Stimulated activated naive B cell treated with anti-CD40 and anti-IgM and Interleukin-4, amounts not matched to agents 10 μg/mL and 1 μg/mL and 100 μg/mL, for 72 hours (primary cell): ENCODE measurements around the gene CACNG4.

ENCODE experiments used
- ATAC-seq, 2 donors: fragments of 150-1000 bp; cut with Tn5 transposase; replicated peaks; 2 replicates each; pipeline ENCODE4 v1.10.0; 2021; ENCODE audit warnings: moderate library complexity in 1 of 2
- DNase-seq: peaks from one replicate; pipeline ENCODE4 v3.0.0; 2021
- H3K27ac Mint-ChIP-seq: one replicate; pipeline ENCODE4 v1.8.0; 2022; ENCODE audit warnings: mild to moderate bottlenecking, mixed read lengths
- H3K27me3 Mint-ChIP-seq, 2 donors: one replicate each; pipeline ENCODE4 v1.8.0; 2022; ENCODE audit warnings: mixed read lengths in 2 of 2
- H3K36me3 Mint-ChIP-seq, 2 donors: one replicate each; pipeline ENCODE4 v1.8.0; 2022; ENCODE audit warnings: mixed read lengths in 2 of 2, mild to moderate bottlenecking in 1 of 2
- H3K4me1 Mint-ChIP-seq, 2 donors: one replicate each; pipeline ENCODE4 v1.8.0; 2022; ENCODE audit warnings: mixed read lengths in 2 of 2, mild to moderate bottlenecking in 1 of 2
- H3K4me3 Mint-ChIP-seq, 2 donors: one replicate each; pipeline ENCODE4 v1.8.0; 2022; ENCODE audit warnings: mild to moderate bottlenecking in 2 of 2, mixed read lengths in 2 of 2, moderate library complexity in 1 of 2
- H3K9me3 Mint-ChIP-seq, 2 donors: one replicate each; pipeline ENCODE4 v1.8.0; 2022; ENCODE audit warnings: mixed read lengths in 2 of 2, mild to moderate bottlenecking in 1 of 2

The CACNG4 gene

DNA sequence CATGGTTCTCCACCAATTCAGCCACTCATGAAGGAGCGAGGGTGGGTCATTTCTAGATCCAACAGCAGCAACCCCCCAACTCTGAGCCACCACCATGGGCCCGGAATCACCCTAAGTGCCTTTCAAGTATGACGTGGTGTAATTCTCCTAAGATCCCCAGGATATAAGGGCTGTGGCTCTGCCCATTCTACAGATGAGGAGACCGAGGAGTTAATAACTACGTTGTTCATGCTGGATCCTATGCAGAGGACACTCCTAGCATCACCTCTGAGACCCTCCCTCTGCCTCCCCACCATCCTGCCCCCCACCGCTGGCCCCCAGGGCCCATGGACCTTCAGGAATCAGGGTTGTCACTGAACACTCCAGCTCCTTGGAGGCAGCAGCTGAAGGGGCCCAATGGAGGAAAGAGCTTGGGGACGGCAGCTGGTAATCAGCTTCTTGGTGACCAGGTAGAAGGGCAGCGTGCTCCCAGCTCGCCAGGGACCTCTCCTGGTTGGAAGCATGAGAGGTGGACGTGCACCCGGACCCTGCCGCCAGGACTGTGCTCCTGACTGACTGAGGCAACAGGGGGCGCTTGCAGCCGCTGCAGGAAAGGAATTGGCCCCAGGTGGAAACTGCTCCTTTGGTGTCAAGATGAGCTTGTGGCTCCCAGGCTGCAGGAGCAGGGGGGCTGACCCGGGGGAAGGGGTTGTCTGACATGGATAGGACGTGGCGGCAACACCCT lies 51.7 kb downstream of the CACNG4 start:
- Mint-ChIP-seq H3K9me3 (no peaks in the 10 kb centered on the region), H3K4me1 (no peaks in the 10 kb centered on the region), H3K27ac (no peak overlapping the region), H3K27me3 (peaks cover 7 to 11% of the 10 kb centered on the region in 2 donors), H3K36me3 (no peaks in the 10 kb centered on the region), H3K4me3 (no peak overlapping the region)
- ATAC-seq (no peak), DNase-seq (no peak)

DNA sequence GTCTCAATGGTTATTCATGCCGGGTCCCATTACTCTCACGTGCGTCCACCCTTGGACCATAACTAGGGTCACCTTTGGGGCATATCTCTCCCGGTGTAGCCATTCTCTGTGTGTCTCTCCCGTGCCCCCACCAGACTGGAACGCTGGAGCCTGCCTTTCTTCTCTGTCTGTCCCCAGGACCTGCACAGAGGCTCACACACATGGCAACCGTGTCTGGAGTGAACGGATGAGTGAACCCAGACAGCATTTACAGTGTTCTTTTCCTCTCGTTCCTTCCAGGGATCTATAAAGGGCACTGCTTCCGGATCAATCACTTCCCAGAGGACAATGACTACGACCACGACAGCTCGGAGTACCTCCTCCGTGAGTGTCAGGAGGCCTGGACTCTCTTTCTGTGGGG lies 53.4 kb downstream of the CACNG4 start:
- Mint-ChIP-seq H3K27ac (no peak overlapping the region), H3K4me1 (no peaks in the 10 kb centered on the region), H3K36me3 (no peaks in the 10 kb centered on the region), H3K9me3 (no peaks in the 10 kb centered on the region), H3K27me3 (peaks cover 4 to 10% of the 10 kb centered on the region in 2 donors), H3K4me3 (no peak overlapping the region)
- ATAC-seq (no peak), DNase-seq (no peak)

DNA sequence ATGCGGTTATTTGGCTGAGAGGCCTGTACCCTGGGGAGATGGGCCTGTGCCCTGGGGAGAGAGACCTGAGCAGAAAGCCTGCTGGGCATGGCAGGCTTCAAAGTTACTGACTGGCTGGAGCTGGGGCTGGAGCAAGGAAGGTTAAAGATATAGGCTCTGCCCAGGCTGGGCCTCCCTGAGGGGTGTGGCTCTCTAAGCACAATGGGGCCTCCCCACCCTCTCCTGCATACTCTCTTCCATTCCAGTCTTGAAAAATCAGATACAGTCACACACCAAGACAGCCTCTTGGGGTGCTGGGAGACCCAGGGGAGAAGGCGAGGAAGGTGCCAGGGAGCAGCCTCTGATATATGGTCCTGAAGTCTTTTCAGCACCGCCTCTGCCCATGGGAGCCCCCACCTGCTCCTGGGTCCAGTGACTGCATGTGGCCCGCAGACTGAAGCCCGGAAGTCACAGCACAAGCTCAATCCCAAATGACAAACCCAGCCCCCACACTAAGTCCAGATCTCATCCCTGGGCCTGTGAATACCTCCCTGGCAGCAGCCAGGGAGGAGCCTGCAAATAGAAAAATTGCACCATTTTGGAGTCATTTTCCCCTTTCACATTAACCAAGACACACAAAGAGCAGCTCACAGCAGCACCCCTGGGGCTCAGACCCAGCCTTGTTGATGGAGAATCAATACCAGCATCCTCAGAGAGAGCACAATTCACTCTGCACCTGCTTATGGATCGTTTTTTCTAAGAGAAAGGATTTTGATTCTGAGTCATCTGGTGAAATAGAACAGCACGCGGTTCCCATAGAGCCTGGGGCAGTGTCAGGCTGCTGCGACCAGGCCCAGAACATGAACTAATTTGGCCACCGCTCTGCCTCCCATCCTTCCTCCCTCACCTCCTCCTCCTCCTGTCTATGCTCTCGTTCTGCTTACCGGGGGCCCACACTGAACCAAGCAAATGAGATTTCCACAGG lies 54.2 kb downstream of the CACNG4 start:
- H3K4me3 Mint-ChIP-seq = no peak overlapping the region
- DNase-seq (no peak), ATAC-seq (no peak)
- no peaks in the 10 kb centered on the region for H3K4me1 Mint-ChIP-seq
- H3K36me3 Mint-ChIP-seq = no peaks in the 10 kb centered on the region
- H3K27me3 Mint-ChIP-seq = peaks cover 4 to 6% of the 10 kb centered on the region in 2 donors
- no peaks in the 10 kb centered on the region for H3K9me3 Mint-ChIP-seq
- no peak overlapping the region for H3K27ac Mint-ChIP-seq

DNA sequence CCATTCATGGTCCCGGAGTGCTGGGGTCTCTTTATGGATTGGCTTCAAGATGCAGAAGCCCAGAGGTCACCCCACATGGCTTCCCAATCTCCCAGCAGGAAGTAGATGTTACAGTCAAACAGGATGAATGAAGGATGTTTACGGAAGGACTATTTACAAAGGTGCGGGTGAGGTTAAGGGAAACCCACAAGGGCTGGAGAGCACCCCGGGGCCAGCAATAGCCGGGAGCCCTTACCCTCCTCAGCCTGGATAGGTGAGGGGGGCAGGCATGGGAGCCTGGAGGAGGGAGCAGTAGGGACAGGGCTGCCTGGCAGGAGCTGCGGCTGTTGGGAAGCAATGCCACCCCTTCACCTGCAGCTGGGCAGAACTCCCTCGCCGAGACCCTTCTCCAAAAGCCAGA lies 55.3 kb downstream of the CACNG4 start:
- no peaks in the 10 kb centered on the region for H3K4me1 Mint-ChIP-seq
- DNase-seq (no peak), ATAC-seq (no peak)
- no peaks in the 10 kb centered on the region for H3K9me3 Mint-ChIP-seq
- peaks cover 3 to 4% of the 10 kb centered on the region in 2 donors for H3K27me3 Mint-ChIP-seq
- no peaks in the 10 kb centered on the region for H3K36me3 Mint-ChIP-seq
- no peak overlapping the region for H3K4me3 Mint-ChIP-seq
- no peak overlapping the region for H3K27ac Mint-ChIP-seq

DNA sequence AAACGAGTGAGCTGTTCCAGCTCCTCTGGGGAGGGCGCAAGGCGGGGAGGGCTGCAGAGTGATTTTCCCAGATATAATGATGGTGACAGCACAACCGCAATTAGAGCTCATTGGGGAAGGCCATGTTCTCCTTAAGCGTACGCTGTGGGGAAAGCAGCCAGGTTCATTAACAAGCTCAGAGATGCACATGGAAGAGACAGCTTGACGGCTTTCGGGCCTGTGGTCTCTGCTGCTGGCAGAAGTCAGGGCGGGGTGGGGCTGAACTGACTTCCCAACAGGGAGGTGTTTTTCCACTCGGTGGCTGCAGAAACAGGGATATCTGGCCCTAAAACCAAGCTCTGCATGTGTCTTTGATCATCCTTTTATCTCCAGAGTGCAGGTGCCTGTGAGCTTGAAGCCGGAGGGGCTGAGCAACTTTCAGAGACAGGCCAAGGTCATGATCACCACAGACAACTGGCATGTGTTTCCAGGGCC lies 55.8 kb downstream of the CACNG4 start:
- H3K27me3 Mint-ChIP-seq = peaks cover 0 to 4% of the 10 kb centered on the region in 2 donors
- H3K36me3 Mint-ChIP-seq = no peaks in the 10 kb centered on the region
- no peak for DNase-seq
- H3K4me1 Mint-ChIP-seq = no peaks in the 10 kb centered on the region
- no peaks in the 10 kb centered on the region for H3K9me3 Mint-ChIP-seq
- no peak for ATAC-seq
- H3K27ac Mint-ChIP-seq = no peak overlapping the region
- no peak overlapping the region for H3K4me3 Mint-ChIP-seq

DNA sequence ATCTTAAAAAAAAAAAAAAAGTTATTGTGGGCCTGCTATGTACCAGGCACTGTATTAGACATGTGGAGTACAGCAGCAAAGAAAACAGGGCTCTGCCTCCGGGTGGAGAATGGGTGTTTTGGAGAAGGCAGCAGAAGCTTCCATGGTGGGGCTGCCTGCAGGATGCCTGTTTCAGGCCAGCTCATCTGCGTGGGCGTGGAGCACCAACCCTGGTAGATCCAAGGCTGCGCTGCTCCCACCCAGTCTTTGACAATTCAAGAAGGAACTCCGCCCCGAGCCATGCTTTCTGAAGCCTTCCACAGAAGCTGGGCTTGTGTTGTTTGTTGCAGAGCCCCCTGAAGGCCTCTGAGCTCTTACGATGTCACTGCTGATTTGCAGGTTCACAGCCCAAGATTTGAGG lies 56.7 kb downstream of the CACNG4 start:
- H3K36me3 Mint-ChIP-seq = no peaks in the 10 kb centered on the region
- no peak for ATAC-seq
- H3K4me3 Mint-ChIP-seq = no peak overlapping the region
- H3K27me3 Mint-ChIP-seq = peaks cover 0 to 4% of the 10 kb centered on the region in 2 donors
- H3K4me1 Mint-ChIP-seq = no peaks in the 10 kb centered on the region
- H3K27ac Mint-ChIP-seq = no peak overlapping the region
- no peak for DNase-seq
- no peaks in the 10 kb centered on the region for H3K9me3 Mint-ChIP-seq

DNA sequence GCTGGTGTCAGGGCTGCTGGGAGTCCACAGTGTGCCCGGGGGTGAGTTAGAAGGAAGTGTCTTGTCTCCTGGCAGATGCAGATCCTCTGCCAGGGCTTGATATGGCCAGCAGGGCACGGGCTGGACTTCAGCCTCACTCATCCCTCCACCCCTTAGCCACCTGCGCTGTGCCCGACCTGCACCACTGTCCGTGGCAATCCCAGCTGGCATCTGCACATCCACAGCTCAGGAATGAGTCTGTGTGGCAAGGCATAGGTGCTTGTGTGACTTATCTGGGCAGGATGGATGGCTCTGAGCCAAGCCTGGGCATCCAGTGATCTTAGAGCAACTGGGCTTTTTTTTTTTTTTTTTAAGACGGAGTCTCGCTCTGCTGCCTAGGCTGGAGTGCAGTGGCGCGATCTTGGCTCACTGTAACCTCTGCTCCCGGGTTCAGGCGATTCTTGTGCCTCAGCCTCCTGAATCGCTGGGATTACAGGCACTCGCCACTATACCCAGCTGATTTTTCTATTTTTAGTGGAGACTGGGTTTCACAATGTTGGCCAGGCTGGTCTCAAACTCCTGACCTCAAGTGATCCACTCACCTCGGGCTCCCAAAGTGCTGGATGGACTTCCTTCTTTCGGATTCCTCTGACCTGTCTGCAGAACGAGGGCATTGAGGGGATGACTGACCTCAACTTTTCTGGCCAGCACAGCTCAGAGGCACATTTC lies 57.4 kb downstream of the CACNG4 start:
- Mint-ChIP-seq H3K4me1 (no peaks in the 10 kb centered on the region), H3K4me3 (no peak overlapping the region), H3K9me3 (no peaks in the 10 kb centered on the region), H3K27me3 (peaks cover 0 to 4% of the 10 kb centered on the region in 2 donors), H3K27ac (no peak overlapping the region), H3K36me3 (no peaks in the 10 kb centered on the region)
- no peak for DNase-seq
- ATAC-seq = no peak

DNA sequence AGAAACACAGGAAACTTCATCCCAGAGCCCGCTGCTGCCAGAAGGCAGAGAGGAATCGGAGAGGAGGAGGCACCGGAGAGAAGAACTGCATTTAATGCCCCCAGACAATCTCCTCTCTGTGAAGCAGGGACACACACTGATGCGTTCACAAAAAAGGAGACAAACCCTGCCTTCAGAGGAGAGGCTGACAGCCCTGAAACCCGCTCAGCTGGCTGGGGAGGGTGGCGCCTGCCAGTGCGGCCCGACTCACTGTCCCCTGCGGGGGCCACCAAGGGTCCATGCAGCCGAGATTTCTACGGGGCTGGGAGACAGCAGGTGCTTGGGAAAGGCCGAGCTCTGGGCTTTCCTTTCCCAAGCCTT lies 57.9 kb downstream of the CACNG4 start:
- Mint-ChIP-seq H3K4me1 (no peaks in the 10 kb centered on the region), H3K27ac (no peak overlapping the region), H3K9me3 (no peaks in the 10 kb centered on the region), H3K36me3 (no peaks in the 10 kb centered on the region), H3K27me3 (peaks cover 0 to under 1% of the 10 kb centered on the region in 2 donors), H3K4me3 (no peak overlapping the region)
- ATAC-seq (no peak), DNase-seq (no peak)

DNA sequence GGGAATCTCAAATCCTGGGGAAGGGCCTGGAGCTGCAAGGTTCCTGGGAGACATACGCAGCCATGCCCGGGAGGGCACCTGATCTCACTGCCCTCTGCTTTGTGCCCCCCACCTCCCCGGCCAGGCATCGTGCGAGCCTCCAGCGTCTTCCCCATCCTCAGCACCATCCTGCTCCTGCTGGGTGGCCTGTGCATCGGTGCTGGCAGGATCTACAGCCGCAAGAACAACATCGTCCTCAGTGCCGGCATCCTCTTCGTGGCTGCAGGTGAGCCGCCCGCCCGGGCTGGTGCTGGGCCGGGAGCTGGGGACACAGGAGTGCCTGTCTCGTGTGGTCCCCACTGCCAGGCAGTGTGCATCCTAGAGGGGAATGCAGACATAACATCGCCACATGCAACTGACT lies 60.2 kb downstream of the CACNG4 start:
- Mint-ChIP-seq H3K27ac (no peak overlapping the region), H3K27me3 (no peaks in the 10 kb centered on the region), H3K36me3 (no peaks in the 10 kb centered on the region), H3K4me1 (no peaks in the 10 kb centered on the region), H3K9me3 (no peaks in the 10 kb centered on the region), H3K4me3 (no peak overlapping the region)
- no peak for DNase-seq
- no peak for ATAC-seq

DNA sequence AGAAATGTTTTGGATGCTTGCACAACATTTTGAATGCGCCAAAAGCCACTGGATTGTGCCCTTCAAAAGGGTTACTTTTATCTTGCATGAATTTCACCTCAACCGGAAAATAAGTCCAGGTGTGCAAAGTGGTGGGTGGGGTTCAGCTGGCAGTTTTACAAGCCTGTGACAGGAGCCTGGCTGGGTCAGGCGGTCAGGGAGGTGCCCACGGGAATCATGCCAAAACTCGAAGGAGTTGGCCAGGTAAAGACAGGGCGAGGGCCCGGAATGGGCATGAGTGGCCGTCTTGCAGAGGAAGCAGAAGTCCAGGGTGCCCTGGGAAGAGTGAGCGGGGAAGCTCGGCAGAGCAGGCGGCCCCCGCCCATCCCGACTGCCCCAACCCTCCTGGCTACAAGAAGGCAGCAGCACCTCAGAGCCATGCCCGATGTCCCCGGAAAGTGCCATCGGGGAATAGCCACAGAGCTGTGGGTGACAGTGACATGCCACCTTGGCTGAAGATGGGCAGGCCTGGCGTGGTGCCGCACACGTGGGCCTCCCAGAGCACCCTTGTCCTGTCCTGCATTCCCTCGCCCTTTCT lies 60.8 kb downstream of the CACNG4 start:
- Mint-ChIP-seq H3K4me3 (no peak overlapping the region), H3K4me1 (no peaks in the 10 kb centered on the region), H3K9me3 (no peaks in the 10 kb centered on the region), H3K36me3 (no peaks in the 10 kb centered on the region), H3K27me3 (no peaks in the 10 kb centered on the region), H3K27ac (no peak overlapping the region)
- ATAC-seq = no peak
- DNase-seq = no peak

DNA sequence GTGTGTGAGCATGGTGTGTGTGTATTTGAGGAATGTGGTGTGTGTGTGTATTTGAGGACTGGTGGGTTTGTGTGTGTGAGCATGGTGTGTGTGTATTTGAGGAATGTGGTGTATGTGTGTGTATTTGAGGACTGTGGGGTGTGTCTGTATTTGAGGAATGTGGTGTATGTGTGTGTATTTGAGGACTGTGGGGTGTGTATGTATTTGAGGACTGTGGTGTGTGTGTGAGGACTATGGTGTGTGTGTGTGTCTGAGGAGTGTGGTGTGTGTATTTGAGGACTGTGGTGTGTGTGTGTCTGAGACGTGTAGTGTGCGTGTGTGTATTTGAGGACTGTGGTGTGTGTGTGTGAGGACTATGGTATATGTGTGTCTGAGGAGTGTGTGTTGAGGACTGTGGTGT lies 61.8 kb downstream of the CACNG4 start:
- DNase-seq (no peak), ATAC-seq (no peak)
- H3K4me3 Mint-ChIP-seq = no peak overlapping the region
- H3K9me3 Mint-ChIP-seq = no peaks in the 10 kb centered on the region
- no peaks in the 10 kb centered on the region for H3K4me1 Mint-ChIP-seq
- no peak overlapping the region for H3K27ac Mint-ChIP-seq
- no peaks in the 10 kb centered on the region for H3K27me3 Mint-ChIP-seq
- no peaks in the 10 kb centered on the region for H3K36me3 Mint-ChIP-seq

DNA sequence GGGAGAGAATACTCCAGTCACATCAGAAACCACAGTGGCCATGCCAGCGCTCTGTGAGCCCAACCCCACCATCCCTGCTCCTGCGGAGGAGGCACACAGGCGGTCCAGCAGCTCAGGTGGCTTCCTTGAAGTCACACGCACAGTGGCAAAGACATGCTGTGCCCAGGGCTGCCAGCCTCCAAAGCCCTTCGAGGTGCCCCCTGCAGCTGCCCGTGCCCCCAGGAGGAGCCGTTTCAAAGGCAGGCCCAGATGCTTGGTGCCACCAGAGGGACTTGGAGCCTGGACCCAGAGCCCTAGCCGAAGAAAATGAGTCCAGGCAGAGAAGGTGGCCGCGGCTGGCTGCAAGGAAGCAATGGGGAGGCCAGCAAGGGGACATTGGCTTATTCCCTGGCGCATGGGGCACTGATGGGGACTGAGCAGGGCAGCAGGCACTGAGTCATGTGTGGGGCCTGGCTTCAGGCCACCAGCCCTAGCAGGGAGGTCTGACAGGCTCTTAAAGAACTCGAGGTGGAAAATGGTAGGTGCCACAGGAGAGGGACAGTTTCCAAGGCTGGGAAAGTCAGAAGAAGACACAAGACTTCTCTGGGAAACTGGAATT lies 62.6 kb downstream of the CACNG4 start:
- no peak overlapping the region for H3K4me3 Mint-ChIP-seq
- no peaks in the 10 kb centered on the region for H3K36me3 Mint-ChIP-seq
- no peak overlapping the region for H3K27ac Mint-ChIP-seq
- no peaks in the 10 kb centered on the region for H3K9me3 Mint-ChIP-seq
- ATAC-seq (no peak), DNase-seq (no peak)
- no peaks in the 10 kb centered on the region for H3K4me1 Mint-ChIP-seq
- H3K27me3 Mint-ChIP-seq = no peaks in the 10 kb centered on the region

DNA sequence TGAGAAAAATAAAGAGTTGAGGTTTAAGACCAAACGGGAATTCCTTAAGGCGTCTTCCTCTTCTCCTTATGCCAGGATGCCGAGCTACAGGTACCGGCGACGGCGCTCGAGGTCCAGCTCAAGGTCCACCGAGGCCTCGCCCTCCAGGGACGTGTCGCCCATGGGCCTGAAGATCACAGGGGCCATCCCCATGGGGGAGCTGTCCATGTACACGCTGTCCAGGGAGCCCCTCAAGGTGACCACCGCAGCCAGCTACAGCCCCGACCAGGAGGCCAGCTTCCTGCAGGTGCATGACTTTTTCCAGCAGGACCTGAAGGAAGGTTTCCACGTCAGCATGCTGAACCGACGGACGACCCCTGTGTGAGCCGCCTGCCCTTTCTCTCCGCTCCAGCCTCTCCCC lies 66.1 kb downstream of the CACNG4 start:
- Mint-ChIP-seq H3K4me1 (peaks cover 0 to 3% of the 10 kb centered on the region in 2 donors), H3K27ac (no peak overlapping the region), H3K27me3 (peaks cover 0 to 4% of the 10 kb centered on the region in 2 donors), H3K4me3 (no peak overlapping the region), H3K36me3 (no peaks in the 10 kb centered on the region), H3K9me3 (no peaks in the 10 kb centered on the region)
- DNase-seq (no peak), ATAC-seq (no peak)

DNA sequence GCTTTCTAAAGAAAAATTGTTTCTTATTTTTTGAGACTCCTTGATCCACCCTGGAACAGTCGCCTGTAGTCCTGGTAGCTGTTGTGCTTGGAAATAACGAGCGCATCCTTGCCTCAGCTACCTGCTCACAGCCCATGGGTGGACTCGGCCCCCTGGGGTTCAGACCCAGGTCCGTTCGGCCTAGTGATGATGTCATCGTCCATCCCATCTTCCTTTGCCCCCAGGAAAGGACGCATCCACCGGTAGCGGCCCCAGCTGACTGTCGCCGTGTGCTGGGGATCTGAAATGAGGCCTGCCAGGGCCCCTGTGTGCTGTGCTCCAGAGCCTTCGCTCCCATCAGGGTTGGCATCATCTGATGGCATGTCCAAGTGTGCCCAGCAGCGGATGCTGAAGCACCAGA lies 67.9 kb downstream of the CACNG4 start:
- H3K4me3 Mint-ChIP-seq = no peak overlapping the region
- ATAC-seq = no peak
- H3K27ac Mint-ChIP-seq = no peak overlapping the region
- H3K36me3 Mint-ChIP-seq = no peaks in the 10 kb centered on the region
- peaks cover 0 to 10% of the 10 kb centered on the region in 2 donors for H3K27me3 Mint-ChIP-seq
- H3K9me3 Mint-ChIP-seq = no peaks in the 10 kb centered on the region
- DNase-seq = no peak
- H3K4me1 Mint-ChIP-seq = peaks cover 0 to 8% of the 10 kb centered on the region in 2 donors
